GM21367 (cell line): ENCODE results near the gene DAGLA.

Experiments
- ATAC-seq: cut with Tn5 transposase; IDR thresholded peaks from one replicate; pipeline ENCODE4 v1.9.1; 2021; ENCODE audit not compliant: unreplicated experiment

Gene DAGLA

DNA sequence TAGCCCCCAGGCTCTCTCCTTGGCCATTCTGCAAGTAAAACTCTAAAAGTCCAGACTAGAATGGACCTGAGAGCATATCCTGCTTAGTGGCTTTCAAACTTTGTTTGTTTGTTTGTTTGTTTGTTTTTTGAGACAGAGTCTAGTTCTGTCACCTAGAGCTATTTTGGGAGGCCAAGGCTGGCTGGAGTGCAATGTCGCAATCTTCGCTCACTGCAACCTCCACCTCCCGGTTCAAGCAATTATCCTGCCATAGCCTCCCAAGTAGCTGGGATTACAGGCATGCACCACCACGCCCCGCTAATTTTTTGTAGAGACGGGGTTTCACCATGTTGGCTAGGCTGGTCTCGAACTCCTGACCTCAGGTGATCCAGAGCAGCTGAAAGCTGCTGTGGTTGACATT, 28.9 kb downstream of the DAGLA start:
- ATAC-seq: no peak

GRCh38 chr11:61709572-61709971, 29.4 kb downstream of the DAGLA start:
- ATAC-seq: no peak

- ATAC-seq: no peak
Observed at GRCh38 chr11:61710019-61710418, 29.8 kb downstream of the DAGLA start.

DNA sequence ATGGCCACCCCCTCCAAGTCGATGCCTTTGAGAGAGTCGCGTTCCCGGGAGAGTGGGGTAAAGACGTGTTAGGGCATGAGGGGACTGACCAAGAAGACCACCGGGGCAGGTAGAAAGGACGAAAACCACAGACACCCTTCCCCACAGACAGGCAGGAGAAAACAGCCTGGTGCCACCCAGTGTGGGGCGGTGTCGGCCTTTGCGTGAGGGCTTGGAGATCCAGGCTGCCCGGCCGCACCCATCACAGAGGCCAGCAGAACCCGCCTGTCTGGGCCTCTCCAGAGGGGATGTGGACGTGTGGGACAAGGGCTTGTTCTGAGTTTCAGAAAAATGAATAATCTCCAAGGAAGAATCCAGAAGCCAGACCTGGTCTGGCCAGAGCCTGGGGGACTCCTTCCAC, 30.8 kb downstream of the DAGLA start:
- ATAC-seq: no peak

GRCh38 chr11:61711498-61711897, 31.3 kb downstream of the DAGLA start:
- no peak for ATAC-seq

DNA sequence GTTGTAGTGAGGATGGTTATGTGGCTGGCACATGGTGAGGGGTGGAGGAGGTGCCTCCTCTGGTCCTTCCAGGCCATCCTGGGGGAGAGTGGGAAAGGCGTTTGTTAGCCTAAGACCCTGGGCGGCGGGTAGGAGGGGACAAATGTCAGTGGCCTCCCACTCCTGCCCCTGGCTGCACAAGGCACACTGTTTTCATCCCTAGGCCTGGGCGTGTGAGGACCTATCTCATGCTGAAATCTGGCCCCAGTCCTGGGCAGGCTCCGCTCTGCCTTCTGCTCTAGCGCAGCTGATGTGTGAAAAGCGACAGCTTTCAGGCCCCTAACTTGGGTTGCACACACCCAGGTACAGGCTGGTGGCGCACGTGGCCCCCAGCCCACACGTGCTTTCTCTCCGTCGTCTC, 32.1 kb downstream of the DAGLA start:
- ATAC-seq: no peak

- no peak for ATAC-seq
Observed at GRCh38 chr11:61712846-61713245, 32.7 kb downstream of the DAGLA start.

DNA sequence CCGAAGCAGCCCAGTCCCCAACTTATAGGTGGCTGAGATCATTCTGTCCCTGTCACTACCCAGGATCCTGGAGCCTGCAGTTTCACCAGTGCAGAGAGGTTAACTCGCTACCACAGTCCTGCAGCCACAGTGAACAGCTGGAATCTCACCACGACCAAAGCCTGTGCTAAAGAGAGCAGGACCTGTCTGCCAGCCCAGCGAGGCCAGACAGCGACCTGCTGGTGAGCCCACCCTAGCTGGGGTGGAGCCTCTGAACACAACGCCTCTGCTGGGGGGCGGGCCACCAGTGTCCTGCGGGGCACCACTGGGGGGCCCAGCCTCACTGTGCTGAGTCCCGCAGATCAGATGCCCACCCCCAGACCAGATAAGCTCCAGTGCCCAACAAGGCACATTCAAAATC, 33.3 kb downstream of the DAGLA start:
- no peak for ATAC-seq

DNA sequence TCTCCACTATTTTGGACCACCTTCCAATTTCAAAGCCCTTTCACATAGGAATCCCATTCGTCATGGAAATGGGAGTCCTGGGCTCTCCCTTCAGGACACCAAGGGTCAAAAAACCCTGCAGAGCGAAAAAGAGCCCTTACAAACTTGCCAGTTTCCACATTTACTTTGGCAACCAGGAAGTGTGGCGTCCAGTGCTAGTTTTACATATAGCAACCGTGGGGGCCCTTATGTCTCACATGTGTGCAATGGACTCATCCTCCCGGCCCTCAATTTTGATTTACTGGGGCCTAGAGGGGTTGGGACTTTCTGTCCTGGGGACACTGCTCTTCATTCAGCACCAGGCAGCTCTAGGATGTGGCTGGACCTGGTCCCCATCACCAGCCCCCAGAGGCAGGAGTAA, 33.7 kb downstream of the DAGLA start:
- no peak for ATAC-seq

- ATAC-seq: no peak
Observed at GRCh38 chr11:61714316-61714715, 34.1 kb downstream of the DAGLA start.

DNA sequence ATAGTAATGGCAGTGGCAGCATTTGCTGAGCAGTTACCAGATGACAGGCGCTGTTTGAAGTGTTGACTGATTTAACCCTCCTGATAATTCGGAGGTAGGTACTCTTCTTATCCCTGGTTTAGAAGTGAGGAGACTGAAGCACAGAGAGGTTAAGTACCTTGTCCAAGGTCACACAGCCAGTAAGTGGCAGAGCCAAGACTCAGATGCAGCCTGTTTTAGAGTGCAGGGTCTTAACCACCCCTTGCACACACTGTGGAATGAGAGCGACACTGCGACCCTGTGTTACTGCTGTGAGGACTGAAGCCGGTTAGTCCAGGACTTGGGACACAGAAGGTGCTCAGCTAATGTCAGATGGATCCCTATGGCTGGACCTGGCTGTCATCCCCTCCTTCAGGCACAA, 34.7 kb downstream of the DAGLA start:
- ATAC-seq: no peak

DNA sequence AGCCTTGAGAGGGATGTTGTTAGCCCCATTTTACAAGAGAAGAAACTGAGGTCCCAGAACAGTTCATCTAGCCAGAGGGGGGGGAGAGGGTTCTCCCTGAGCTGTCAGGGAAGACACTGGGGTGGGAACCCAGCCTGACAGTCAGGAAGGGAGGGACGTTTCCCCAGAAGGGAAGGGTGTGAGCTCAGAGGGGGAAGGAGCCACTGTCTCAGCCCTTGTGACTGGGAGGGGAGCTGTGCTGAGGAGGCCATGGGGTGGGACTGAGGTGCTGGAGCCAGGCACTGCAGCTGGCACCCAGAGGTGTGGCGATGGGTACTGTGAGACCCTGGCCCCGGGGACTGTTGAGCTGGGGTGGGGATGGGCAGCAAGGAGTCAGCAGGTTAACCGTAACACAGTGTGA, 35.7 kb downstream of the DAGLA start:
- ATAC-seq: no peak

- no peak for ATAC-seq
Observed at GRCh38 chr11:61716478-61717285, 36.5 kb downstream of the DAGLA start.

GRCh38 chr11:61717286-61718033, 37.3 kb downstream of the DAGLA start:
- no peak for ATAC-seq

- no peak for ATAC-seq
Observed at GRCh38 chr11:61718046-61718531, 37.9 kb downstream of the DAGLA start.

GRCh38 chr11:61718621-61719302, 38.6 kb downstream of the DAGLA start:
- ATAC-seq: no peak

- no peak for ATAC-seq
Observed at GRCh38 chr11:61719978-61720377, 39.8 kb downstream of the DAGLA start.

- no peak for ATAC-seq
Observed at GRCh38 chr11:61720597-61720996, 40.4 kb downstream of the DAGLA start.

DNA sequence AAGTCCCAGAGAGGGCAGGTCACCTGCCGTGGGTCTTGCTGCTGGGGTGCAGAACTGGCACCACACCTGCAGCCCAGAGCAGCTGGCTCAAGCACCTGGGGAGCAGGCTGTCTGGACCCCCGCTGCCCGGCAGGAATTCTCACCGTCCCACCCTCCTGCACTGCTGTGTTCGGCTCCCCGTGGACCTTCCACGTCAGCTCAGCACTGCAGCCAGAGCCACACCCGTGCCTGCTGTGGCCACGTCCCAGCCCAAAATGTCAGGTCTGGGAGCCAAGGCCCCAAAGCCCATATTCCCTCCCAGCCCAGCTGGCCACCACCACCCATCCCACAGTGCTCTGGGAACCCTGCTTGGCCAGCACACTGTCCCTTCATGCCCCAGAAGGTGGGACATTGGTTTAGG, 44.2 kb downstream of the DAGLA start:
- no peak for ATAC-seq

DNA sequence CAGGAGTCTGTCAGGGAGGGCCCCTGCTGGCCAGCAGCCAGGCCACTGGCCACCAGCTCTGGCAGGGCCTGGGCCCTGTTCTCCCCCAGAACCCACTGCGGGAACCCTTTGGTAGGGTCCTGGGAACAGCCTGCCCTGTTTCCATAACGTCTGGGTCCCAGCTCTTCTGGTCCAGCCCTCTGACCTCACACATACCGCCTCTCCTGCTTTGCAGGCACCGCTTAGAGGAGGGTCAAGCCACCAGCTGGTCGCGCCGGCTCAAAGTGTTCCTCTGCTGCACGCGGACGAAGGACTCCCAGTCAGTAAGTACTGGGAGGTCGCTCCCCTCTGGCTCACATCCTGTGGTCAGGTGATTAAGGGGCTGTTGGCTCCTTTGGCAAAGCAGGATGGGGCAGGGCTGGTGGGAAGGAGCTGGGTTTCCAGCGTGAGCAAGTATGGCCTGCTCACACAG, 45.6 kb downstream of the DAGLA start:
- no peak for ATAC-seq

- ATAC-seq: no peak
Observed at GRCh38 chr11:61726775-61727174, 46.6 kb downstream of the DAGLA start.

- no peak for ATAC-seq
Observed at GRCh38 chr11:61727401-61727811, 47.2 kb downstream of the DAGLA start.
